Measurements from ENCODE around the gene MICAL3.
"Not testable (repeated sequence)": the region's sequence is repeated elsewhere in the genome, so short reads cannot be mapped to it uniquely, and the experiment has no call there.

The MICAL3 gene

DNA sequence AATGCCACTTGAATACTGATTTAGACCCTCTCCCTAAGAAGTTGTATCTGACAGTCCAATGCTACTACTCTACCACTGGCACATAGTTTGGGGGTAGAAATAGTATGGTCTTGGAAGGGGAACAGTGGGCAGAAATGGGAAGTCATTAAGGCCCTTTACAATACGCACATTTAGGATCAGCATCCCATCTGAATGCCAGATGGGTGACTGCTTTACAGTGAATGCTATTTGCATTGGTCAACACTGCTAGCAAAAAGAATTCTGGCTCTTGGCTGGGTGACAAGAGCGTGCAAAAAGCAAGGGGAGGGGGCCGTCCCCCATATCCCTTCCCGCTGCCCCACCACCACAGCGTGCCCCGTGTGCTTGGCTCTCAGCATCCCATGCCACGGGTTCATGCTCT, 145.4 kb downstream of the MICAL3 start:
- no peak for DNase-seq

DNA sequence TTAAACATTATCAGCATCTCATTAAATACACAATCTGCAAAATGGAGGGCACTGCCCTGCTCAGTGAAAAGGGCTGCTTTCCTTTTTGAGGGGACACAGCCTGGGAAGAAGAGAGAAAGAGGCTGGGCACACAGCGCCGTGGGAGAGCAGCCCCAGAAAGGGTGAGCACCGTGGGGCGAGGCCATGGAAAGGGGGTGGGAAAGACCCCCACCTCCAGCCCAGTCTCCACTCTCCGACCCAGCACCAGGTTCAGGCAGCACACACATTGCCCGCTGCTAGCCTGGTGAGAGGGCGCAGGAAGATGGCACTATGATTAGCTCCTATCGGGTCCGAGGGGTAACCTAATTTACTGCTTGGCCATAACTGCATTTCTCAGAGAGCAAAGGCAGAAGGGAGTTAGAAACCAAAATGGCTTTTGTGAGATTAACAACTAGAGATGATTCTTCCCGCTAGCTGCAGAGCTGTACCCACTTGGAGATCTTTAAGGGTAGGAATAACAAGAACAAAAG, 146.1 kb downstream of the MICAL3 start:
- no peak for DNase-seq

DNA sequence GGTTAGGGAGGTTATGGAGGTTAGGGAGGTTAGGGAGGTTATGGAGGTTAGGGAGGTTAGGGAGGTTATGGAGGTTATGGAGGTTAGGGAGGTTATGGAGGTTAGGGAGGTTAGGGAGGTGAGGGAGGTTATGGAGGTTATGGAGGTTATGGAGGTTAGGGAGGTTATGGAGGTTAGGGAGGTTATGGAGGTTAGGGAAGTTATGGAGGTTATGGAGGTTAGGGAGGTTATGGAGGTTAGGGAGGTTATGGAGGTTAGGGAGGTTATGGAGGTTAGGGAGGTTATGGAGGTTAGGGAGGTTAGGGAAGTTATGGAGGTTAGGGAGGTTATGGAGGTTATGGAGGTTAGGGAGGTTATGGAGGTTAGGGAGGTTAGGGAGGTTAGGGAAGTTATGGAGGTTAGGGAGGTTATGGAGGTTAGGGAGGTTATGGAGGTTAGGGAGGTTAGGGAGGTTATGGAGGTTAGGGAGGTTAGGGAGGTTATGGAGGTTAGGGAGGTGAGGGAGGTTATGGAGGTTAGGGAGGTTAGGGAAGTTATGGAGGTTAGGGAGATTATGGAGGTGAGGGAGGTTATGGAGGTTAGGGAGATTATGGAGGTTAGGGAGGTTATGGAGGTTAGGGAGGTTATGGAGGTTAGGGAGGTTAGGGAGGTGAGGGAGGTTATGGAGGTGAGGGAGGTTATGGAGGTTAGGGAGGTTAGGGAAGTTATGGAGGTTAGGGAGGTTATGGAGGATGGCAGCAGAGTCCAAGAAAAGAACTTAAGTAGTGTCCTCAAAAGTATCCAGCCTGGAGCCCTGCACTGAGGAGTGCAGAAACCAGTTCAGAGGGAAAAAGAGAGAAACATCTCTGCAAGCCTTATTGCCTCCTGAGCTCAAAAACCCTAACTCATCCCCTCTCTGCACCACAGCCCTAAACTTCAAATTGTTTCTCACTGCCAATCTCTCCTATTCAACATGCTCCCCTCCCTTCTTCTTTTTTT, 147.2 kb downstream of the MICAL3 start:
- not testable (repeated sequence) for DNase-seq

DNA sequence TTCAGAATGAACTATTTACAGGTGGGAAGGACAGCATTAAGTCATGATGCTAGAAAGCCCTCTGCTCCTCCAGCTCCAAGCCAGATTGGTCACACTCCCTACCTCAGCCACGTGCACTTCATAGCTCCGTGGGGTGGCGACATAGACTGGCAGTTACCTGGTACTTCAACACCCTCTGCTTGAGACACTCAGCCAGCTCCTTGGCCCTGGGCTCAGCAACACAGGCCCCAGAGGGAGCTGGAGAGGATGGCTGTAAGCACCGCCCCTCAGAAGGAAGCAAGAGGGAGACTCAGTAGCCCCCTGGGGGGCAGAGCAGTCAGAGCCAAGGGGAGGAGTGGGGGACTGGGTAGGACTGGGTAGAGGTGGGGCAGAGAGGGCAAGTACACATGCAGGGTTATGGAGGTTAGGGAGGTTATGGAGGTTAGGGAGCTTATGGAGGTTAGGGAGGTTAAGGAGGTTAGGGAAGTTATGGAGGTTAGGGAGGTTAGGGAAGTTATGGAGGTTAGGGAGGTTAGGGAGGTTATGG, 148.0 kb downstream of the MICAL3 start:
- DNase-seq: no peak

DNA sequence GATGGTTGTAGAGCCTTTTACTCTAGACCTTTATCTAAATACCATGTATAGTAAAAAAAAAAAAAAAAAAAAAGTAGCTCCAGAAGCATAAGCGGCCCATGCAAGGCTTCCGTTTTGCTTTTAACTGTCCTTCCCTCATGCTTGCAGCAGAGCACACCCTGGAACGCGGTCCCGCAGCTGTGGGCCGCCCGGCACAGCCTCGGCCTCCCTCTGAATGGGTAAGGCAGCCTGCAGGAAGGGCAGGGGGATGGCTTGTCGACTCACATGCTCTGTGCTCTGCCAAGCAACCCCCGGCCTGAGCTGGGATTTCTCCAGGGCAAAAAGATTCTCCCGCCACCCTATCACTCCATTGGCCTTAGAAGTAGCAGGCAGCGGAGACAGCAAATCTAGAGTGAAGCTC, 148.7 kb downstream of the MICAL3 start:
- no peak for DNase-seq

DNA sequence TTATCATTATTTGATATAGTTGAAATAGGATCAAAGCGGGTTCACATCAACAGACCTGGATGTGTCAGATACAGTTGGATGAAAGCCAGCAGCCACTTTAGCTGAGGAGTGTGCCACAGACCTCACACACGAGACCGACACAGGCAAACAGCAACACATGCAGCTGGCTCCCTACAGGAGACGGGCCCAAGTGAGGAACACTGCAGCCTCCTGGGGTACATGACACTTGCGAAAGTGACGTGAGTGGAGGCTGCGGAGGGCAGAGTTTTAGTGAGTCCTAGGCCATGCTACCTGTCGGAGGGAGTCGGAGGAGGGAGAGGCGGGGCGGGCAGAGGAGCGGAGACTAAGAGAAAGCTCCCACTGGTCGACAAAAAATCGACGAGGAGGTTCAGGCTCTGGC, 149.2 kb downstream of the MICAL3 start:
- DNase-seq: no peak

DNA sequence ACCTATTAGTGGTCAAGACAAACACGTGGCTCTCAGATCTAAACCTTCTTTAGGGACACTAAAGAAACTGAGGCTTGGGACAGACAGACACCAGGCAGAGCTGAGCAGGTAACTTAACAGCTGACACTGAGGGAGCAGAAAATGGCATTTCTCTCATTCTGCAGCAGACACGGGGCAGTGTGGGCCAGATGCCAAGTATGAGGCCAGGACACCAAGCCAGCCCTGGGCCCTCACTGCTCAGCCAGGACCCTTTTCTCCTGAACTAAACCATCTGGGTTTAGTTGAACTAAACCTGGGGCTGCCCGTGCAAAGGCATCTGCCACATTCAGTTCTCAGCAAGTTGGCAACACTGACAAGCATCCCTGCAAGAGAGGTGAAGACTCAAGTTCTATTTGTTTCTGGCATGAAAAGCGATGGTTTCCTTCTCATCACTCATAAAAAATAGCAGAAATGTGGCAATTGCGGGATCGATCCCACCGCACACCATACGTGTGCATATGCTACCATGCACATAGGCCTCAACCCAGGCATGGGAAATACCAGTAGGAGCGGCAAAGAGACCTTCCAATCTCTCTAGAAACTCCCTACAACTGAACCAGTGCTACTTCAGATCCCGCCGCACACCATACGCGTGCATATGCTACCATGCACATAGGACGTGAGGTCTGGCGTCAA, 150.0 kb downstream of the MICAL3 start:
- no peak for DNase-seq

DNA sequence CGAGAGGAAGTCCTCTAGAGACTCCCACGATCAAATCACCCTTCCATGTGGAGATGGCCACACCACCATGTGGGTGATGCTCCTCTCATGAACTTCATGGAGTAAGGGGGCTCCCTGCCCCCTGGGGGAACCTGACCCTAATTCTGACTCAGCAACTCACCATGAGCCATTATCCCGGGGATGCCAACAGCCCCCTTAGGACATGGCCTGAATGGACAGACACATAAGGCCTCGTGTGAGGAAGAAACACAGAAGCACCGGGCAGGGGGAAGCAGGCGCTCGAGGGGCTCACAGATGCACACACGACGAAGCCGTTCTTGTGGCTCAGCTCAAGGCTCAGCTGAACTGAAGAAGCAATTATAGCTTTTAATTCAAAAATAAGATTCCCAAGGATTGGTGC, 150.6 kb downstream of the MICAL3 start:
- DNase-seq: no peak

DNA sequence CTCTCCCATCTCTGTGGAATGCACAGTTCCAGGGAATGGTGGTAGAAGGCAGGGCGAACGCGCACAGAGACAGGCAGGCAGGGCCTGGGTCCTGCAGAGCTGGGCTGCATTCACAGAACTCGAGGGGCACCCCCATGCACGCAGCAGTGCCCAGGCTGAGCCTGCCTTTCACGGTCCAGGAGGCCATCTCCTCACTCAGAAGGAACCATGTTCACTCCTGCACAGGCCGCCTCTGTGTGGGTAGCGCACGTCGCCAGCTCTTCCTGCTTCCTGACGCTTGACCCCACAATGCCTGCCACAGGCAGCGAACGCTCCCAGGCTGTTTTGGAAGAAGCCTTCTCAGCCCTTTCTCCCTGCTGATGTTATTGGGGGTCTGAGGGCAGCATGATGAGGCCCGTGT, 151.2 kb downstream of the MICAL3 start:
- DNase-seq: no peak

DNA sequence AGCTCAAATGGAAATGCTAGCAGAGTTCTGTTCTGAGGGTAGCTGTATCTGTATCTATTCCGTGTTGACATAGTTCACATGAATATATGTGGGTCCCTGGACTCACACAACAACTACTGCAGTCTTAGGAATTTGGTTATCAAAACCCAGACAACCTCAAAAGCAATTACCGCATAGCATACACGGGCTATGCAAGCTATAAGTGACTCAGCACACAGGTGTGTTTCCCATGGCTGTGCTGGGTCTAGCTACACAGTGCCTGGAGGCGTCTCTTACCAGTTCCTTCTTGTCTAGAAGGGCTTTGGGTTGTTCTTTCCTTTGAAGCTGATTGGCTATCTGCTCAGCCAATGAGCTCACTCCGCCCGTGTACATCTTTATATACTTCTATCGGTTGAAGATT, 151.9 kb downstream of the MICAL3 start:
- DNase-seq: no peak

DNA sequence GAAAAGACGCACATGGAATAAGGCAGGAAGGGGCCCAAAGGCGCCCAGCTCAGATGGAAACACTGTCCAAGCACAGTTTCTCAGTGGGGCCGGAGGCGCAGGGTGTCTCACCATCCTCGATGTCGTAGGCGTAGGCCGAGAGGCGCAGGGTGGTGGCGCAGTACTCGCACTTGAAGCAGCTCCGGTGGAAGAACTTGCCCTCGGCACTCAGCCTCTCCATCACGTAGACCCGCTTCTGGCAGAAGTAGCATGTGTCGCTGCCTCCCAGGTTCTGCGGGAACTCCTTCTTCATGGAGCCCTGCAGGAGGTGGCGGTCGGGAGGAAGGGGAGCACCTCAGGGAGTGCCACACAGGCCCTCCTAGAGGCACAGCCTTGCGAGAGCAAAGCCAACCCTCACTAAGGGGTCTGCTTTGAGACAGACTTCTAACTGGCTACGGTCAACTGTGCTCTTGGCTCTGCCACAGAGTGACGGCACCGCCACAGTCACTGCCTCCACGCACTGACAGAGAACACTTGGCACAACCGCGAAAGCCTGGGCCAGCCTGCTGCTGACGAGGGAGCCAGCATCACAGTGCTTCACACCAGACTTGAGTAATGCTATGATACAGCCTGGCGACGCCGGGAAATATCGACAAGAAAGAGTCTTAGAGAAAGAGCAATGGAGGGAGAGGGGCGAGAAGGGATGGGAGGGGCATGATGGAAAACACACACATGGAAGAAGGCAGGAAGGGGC, 152.5 kb downstream of the MICAL3 start:
- DNase-seq: no peak

DNA sequence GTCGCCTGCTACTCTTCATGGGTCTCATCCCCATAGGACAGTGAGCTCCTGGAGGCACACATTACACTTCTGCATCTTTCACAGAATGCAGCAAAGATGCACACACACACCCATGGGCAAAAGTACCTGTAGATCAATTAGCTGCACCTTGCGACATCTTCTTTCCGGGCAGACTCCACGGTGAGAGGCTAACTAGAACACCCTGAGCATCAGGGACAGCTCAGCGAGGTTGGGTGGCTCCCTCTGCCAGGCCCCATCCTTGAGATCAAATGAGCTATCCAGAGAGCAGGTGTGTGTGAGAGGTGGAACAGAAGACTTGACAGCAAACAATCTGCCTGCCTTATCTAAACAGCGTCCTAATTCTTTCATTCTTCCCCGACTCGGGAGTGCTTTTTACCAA, 154.0 kb downstream of the MICAL3 start:
- DNase-seq: no peak

DNA sequence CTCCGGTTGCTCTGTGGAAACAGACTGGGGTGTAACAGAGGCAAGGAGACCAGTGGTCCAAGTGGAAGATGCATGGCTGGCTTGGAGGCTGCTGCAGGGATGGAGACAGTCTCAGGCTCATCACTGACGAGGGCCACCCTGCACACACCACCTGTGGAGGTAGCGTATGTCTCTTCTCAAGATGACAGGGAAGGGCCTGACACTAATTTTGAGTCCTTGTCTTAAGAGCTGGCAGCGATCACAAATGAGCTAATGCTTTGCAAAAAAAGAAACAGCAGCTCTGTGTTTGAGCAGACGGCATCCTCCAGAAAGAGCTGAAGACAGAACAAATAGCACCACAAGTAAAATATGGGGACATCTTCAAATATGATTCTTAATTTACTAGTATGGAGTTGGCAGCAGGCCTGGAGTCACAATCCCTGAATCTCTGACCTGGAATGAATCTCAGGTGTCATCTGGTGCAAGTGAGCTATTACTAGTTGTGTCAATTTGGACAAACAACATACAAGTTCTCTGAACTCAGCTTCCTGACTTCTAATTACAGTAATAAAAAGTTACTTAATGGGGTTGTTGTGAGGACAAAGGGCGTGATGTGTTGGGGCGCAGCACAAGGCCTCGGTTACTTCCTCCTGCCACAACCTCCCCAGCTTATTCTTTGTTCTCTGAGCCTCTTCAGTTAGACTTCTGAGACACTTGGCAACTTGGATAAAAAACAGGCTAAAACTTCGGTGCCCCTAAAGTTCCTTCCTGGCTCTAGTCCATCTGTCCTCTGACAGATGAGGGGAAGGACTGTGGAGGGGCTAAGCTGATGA, 154.9 kb downstream of the MICAL3 start:
- no peak for DNase-seq

DNA sequence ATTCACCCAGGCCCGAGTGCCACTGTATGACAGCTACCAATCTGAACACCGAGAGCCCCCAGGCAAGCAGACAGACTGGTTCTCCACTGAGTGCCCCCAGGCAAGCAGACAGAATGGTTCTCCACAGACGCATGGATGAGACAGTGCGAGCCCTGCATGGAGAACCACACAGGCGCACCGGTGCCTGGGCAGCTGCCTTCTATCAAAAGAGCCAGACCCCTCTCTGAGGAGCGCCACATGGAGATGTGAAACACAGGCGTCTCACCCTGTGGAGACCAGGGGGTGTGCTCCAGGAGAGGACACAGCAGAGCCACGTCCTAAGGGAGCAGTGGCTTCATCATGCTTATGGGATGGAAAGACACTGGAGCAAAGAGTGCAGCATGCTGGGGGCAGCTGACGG, 155.6 kb downstream of the MICAL3 start:
- DNase-seq: no peak

DNA sequence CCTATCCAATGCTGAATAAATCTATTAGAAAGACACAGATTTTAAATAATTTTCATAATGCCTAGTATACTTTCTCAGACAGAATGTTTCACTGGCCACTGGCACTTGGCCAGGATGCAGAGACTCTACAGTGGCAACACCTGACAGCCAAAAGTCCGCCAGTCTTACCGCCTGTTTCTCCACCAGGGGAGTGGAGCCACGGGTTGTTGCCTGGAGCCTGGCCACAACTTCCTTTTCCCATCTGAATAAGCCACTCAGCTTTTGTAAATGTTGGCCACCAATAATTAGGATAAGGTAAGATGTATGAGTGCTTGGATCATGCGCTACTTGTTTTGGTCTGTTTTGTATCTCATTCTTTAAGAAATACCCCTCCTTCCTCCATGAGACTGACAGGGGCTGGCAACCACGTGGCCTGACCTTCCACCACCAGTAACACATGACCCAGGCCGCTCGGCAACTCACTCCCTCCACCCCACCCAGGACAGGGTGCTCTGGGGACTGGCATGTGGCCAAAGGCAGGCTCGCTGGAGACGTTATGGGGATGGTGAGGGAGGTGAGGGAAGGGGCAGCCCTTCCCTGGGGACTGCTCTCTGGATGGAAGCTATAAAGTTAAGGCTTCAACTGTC, 157.1 kb downstream of the MICAL3 start:
- DNase-seq: no peak

DNA sequence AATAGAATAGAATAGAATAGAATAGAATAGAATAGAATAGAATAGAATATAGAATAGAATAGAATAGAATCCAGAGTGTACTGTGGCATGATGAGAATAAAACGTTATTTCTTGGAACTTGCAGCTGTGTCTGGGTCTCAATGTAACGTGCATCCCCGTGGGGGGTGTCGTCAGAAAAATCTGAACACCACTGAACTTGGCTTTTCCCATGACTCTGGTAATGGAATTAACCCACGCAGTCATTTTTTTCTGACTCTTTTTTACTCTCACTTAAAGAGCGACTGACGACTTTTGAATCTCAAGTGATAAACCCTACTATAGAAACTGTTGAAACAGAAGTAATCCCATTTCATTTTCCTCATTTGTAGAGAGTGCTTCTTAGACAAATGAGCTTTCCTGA, 157.7 kb downstream of the MICAL3 start:
- no peak for DNase-seq

DNA sequence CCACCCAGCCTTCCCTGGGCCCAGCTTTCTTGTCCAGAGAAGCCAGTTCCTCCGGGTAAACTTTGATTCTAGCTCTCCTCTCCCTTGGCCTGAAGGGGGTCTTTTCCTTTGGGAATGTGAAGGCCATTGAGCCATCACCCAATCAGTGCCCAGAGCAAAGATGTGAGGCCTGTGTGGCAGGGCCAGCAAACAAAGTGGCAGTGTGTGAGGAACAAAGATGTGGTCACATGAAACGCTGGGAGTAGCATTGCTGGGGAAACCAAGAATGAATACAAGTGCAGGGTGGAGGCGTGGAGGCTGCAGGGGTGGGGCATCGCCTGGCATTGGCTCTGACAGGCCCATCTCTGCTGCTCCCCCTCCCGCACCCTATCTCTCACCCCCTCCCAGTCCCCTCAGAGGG, 158.2 kb downstream of the MICAL3 start:
- no peak for DNase-seq

DNA sequence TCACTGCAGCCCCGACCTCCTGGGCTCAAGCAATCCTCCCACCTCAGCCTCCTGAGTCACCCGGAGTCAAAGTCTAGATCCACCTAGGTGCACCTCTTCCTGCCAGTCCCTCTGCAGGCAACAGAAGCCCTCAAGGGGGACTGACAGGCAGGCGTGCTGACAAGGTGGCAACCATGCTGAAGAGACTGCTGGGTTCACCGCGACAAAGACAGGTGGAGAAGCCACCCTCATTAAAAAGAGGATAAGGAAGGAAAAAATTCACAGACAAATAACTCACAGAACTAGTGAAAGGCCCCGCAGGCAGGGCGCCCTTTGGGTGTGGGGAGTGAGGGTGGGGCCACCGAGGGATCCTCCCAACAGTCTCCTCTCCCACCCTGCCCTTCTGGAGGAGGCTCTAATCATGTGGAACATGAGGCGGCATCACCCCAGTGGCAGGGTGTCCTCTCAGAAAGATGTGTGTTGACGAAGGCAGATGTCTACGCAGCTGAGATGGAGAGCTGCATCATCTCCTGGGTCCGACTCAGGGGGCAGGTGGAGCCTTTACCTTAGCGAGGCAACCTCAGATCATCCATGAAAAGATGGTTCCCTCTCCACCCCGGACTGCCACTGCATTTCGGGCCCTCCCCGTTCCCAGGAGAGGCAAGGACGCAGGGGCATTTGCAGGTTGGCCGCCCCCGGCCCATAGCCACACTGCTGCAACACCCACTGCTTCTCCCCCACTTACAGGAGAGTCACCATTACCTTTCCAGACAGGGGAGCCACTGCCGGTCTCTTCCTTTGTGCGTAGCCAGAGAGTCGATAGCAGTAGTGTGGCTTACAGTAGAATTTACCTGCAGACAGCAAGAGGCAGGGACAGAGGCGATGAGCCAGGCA, 158.9 kb downstream of the MICAL3 start:
- no peak for DNase-seq

DNA sequence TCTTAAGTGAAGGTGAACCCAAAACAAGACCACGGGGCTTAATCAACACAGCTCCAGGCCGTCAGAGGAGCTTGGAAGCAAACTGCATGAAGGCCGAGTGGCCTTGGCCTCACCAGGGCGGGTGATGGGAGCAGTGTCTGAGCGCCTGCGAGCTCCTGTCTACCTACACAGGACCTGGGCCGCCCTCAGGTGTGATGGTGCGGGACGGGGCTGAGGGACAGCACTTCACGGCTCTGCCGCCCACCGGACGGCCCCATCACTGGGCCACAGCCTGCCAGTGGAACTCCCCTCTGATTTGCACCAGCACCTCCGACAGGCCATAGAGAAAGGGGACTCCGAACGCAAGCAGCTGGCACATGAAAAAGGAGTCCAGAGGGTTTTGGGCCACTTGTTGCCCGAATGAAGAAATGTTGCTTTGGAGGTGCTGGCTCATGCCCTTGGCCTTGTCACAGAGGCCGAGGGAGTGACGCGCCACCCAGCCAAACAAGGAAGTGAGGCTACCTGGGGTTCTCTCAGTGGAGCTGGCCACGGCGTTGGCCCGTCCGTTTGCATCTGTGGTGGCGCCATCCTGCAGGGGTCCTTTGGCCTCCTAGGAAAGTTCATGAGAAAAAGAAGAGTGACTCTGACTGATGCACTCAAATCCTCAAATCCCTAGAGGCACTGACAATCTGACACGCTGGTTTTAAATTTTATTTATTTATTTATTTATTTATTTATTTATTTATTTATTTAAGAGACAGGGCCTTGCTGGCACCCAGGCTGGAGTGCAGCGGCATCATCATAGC, 159.8 kb downstream of the MICAL3 start:
- no peak for DNase-seq

DNA sequence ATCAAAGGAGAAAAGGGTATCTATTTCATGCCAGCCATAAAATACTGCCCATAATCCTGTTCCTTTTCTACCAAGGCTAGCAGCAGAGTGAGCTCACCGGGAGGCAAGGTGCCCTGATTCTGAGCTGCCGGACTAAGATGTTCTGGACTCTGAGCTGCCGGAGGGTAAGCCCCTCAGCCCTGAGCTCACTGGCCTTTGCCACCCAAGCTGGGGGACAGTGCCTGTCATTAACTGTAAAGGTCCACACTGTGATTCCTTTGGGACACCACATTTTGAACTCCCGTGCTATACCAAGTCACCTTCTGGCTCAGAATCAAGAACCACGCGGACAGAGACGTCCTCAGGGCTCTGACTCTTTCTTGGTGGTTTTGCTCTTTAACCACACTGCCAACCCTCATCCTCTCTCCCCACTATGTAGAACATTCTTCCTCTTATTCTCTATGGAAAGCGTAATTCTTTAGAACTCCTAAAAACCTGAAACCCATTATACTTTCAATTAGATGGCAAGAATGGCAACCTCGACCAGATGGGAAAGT, 161.6 kb downstream of the MICAL3 start:
- no peak for DNase-seq

Data from SHP77 (cell line).